Bronchial epithelial cell (primary cell): ENCODE data around the gene SFXN5. TPM values are rescaled to one million over a fixed set of nuclear protein-coding genes. Genes with fewer than 3 reads are reported as not detected.

Source experiments
- DNase-seq: peaks from one replicate; pipeline ENCODE4 v3.0.0-alpha.2; 2010; ENCODE audit warnings: low read depth
- FAIRE-seq: peaks from 2 replicates; lab custom pipeline; 2011; peaks lifted over from hg19 to GRCh38; lab: Jason Lieb, UNC
- H3K27me3 ChIP-seq: 2 replicates; pipeline ENCODE4 v1.5.1; 2011; ENCODE audit warnings: low read length; ENCODE audit not compliant: control insufficient read depth, insufficient read depth
- H3K36me3 ChIP-seq: 2 replicates; pipeline ENCODE4 v1.5.1; 2011; ENCODE audit warnings: low read length; ENCODE audit not compliant: control insufficient read depth, insufficient read depth
- H3K4me3 ChIP-seq: 2 replicates; pipeline ENCODE4 v1.5.1; 2011; ENCODE audit warnings: mild to moderate bottlenecking, low read depth, low read length, control low read depth
- CTCF ChIP-seq: IDR thresholded peaks from 2 replicates; pipeline ENCODE4 v1.5.1; 2011; ENCODE audit warnings: mild to moderate bottlenecking, moderate library complexity, low read length, control low read depth, inconsistent platforms; ENCODE audit not compliant: insufficient read depth, severe bottlenecking
- total RNA-seq: library from RNA; depleted of rRNA; stranded (reverse); fragments of >200 nt; gene quantifications from 2 replicates; pipeline ENCODE4 v1.2.1, GENCODE V29; 2014

The SFXN5 gene
- total RNA-seq, 1 donor from 2014 or later: 5.3 TPM

DNA sequence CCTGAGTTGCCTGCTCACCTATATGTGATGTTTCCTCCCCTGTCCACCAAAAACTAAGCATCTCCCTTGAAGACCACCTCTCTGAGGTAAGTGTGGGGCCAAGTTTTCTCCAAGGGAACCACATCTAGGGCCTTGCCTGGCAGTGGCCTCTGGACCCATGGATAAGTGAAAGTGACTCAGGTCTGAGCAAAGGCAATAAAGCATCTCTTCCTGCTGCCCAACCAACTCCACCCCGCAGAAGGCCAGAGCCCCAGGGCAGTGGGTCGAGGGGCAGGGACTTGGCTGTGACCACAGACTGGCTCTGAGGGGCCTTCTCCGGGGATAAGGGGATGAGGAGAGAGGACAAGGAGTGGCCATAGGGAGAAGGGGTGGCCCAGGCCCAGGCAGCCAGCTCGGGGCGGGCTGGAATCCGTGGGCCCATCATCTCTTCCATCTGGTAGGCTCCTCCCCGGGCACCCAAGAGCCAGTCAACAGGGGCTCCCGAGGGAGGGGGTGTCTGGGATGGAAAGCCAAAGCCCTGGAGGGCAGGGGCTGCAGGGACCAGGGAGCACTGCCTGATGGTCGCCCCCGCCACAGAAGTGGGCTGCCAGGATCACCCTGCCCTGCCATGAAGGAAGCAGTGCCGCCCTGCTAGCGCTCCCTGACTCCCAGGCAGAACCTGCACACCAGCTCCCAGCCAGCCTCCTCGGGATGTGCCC is 120.8 kb downstream of the SFXN5 start:
- no peak overlapping the region for H3K4me3 ChIP-seq
- no peak for FAIRE-seq

DNA sequence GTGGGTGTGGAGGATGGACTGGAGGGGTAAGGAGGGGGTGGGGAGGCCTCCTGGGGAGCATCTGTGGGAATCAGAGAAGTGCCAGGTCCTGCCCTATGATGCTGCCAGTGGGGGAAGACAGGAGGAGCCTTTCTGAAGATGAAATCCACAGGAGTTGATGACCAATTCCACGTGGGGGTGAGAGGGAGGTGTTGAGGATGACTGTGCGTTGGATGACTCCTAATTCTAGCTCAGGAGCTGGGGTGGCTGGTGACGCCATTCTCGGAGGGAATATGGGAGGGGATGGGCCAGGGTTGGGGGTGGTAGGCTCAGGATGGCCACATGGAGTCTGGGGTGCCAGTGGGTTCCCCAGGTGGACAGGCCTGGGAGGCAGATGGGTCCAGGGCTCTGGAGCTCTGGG is 121.9 kb downstream of the SFXN5 start:
- DNase-seq (no peak), FAIRE-seq (no peak)
- Histone ChIP-seq H3K27me3 (no peaks in the 10 kb centered on the region), H3K4me3 (no peak overlapping the region), H3K36me3 (no peaks in the 10 kb centered on the region)
- TF ChIP-seq CTCF: no peak

More for the DNA sequence above, 120.8 kb downstream of the SFXN5 start:
- TF ChIP-seq CTCF: no peak
- Histone ChIP-seq H3K36me3 (no peaks in the 10 kb centered on the region), H3K27me3 (no peaks in the 10 kb centered on the region)
- DNase-seq: no peak

DNA sequence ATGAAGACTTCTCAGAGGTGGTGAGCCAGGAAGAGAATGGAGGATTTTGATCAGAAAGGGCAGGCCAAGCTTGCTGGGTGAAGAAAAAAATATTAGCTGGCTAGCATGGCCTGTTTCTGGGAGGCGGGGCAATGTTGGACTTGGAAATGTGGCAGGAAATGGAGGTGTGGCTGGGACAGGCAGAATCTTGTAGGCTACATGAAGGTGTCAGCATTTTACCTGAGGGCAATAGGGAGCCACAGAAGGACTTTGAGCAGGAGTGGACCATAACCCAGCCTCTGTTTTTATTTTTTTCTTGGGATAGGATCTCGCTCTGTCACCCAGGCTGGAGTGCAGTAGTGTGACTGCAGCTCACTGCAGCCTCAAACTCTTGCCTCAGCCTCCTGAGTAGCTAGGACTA is 122.5 kb downstream of the SFXN5 start:
- no peaks in the 10 kb centered on the region for H3K36me3 ChIP-seq
- peak; percentile 97 for FAIRE-seq
- peak; percentile 85 for DNase-seq
- no peaks in the 10 kb centered on the region for H3K27me3 ChIP-seq
- H3K4me3 ChIP-seq: no peak overlapping the region
- TF ChIP-seq CTCF: no peak

- FAIRE-seq (no peak), DNase-seq (no peak)
- no peak for TF ChIP-seq CTCF
- Histone ChIP-seq H3K4me3 (no peak overlapping the region), H3K36me3 (no peaks in the 10 kb centered on the region), H3K27me3 (no peaks in the 10 kb centered on the region)
Measured at GRCh38 chr2:72947952-72948830, 123.3 kb downstream of the SFXN5 start.

DNA sequence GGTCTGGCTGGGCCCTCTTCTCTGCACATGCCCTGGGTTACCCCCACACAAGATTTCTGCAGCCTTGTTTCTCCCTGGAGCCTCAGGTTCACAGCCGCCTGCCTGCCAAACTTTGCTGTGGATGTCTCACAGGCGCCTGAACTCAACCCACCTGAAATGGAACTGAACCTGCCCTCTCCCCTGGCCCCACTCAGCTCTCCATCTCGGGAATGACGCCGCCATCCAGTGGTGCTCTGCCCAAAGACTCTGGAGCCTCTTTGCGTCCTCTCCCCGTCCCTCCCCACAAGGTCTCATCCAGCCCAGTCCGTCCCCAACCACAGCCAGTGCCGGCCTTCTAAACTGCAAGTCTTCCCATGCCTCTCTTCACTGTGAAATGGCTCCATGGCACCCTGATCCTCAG is 125.0 kb downstream of the SFXN5 start:
- DNase-seq: no peak
- no peak for TF ChIP-seq CTCF
- H3K4me3 ChIP-seq: no peak overlapping the region
- no peak for FAIRE-seq
- H3K36me3 ChIP-seq: no peaks in the 10 kb centered on the region
- H3K27me3 ChIP-seq: no peaks in the 10 kb centered on the region
